ENCODE results near the gene VEZT.

- no peak for TF ChIP-seq ZFP30 (CRISPR knock-in tag; IDR thresholded peaks at IDR 0.05)
- TF ChIP-seq ZFP3 (CRISPR knock-in tag; IDR thresholded peaks at IDR 0.05), result no peak
Observed at GRCh38 chr12:95316798-95317197, 99.2 kb downstream of the VEZT start.

All from SK-N-SH treated with all-trans-retinoic acid at 6 μM for 48 hours (cell line).